GM10248 (cell line): ENCODE data around the gene ADPRHL1.

Experiments used
- CTCF ChIA-PET: fragments of 300-600 bp; sonication (Branson Sonifier 250); formaldehyde crosslinking; extraction: SDS; loops from one replicate; lab custom pipeline; 2021; ENCODE audit warnings: antibody characterized with exemption; lab: Yijun Ruan, JAX
- POLR2A ChIA-PET: fragments of 350-650 bp; sonication (Branson Sonifier 250); formaldehyde crosslinking; extraction: SDS; loops from one replicate; lab custom pipeline; 2020; ENCODE audit warnings: antibody characterized with exemption; lab: Yijun Ruan, JAX
- DNase-seq: peaks from one replicate; pipeline ENCODE4 v3.0.0; 2012; ENCODE audit errors: extremely low spot score
- CTCF ChIP-seq: IDR thresholded peaks from 2 replicates; pipeline ENCODE4 v1.5.1; 2012; ENCODE audit warnings: mild to moderate bottlenecking, low read depth; ENCODE audit errors: extremely low read depth, missing control alignments, control extremely low read depth

ADPRHL1 gene

GRCh38 chr13:113483081-113483480 lies 29.8 kb upstream of the ADPRHL1 start:
- POLR2A ChIA-PET, result interaction anchor here (1.1 kb wide), 1 partner anchor 10 kb away, joined by 3 read pairs; no protein-coding TSS in a partner anchor

GRCh38 chr13:113479179-113479578 lies 25.9 kb upstream of the ADPRHL1 start:
- POLR2A ChIA-PET, result no interaction called here
- TF ChIP-seq CTCF, result no peak
- DNase-seq, result no peak

More at GRCh38 chr13:113483081-113483480, 29.8 kb upstream of the ADPRHL1 start:
- no peak for TF ChIP-seq CTCF
- no peak for DNase-seq
- CTCF ChIA-PET, result interaction anchor here (1.2 to 1.7 kb wide), 2 partner anchors 9 to 10 kb away, joined by 3 to 6 read pairs; no protein-coding TSS in a partner anchor

GRCh38 chr13:113477724-113478123 lies 24.4 kb upstream of the ADPRHL1 start:
- ChIA-PET POLR2A (no interaction called here), CTCF (interaction anchor here (1.0 kb wide), 1 partner anchor 13 kb away, joined by 4 read pairs; the partner anchor contains the start of gene DCUN1D2)
- TF ChIP-seq CTCF, result no peak
- DNase-seq, result no peak

More at GRCh38 chr13:113479179-113479578, 25.9 kb upstream of the ADPRHL1 start:
- CTCF ChIA-PET, result interaction anchor here (1.2 kb wide), 1 partner anchor 16 kb away, joined by 3 read pairs; no protein-coding TSS in a partner anchor

GRCh38 chr13:113476811-113477210 lies 23.5 kb upstream of the ADPRHL1 start:
- no peak for TF ChIP-seq CTCF
- POLR2A ChIA-PET, result no interaction called here
- CTCF ChIA-PET, result interaction anchor here (1.1 kb wide), 1 partner anchor 12 kb away, joined by 4 read pairs; no protein-coding TSS in a partner anchor
- DNase-seq, result no peak

GRCh38 chr13:113475911-113476310 lies 22.6 kb upstream of the ADPRHL1 start:
- TF ChIP-seq CTCF, result no peak
- DNase-seq, result no peak
- ChIA-PET POLR2A (no interaction called here), CTCF (no interaction called here)

- POLR2A ChIA-PET, result no interaction called here
- no peak for DNase-seq
- TF ChIP-seq CTCF, result no peak
- CTCF ChIA-PET, result no interaction called here
Measured at GRCh38 chr13:113475280-113475679, 22.0 kb upstream of the ADPRHL1 start.
